HG03045 (cell line): ENCODE results near the gene PGM5.

Experiments
- ATAC-seq: cut with Tn5 transposase; IDR thresholded peaks from one replicate; pipeline ENCODE4 v1.9.1; 2021; ENCODE audit warnings: mild to moderate bottlenecking, moderate library complexity; ENCODE audit not compliant: unreplicated experiment

The PGM5 gene

GRCh38 chr9:68431307-68431706, 74.9 kb downstream of the PGM5 start:
- ATAC-seq: no peak

GRCh38 chr9:68433531-68434110, 77.2 kb downstream of the PGM5 start:
- no peak for ATAC-seq

DNA sequence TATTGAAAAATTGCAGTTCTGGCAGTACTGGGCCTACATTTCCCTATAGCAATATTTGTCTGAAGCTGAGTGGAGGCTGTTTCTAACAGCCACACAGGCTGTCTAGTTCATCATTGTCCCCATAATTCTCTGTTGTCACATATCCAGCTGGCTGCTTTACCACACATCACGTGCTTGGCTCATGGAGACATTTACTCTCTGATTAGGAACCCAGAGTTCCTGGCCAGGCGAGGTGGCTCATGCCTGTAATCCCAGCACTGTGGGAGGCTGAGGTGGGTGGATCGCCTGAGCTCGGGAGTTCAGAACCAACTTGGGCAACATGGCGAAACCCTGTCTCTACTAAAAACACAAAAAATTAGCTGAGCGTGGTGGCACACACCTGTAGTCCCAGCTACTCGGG, 81.4 kb downstream of the PGM5 start:
- no peak for ATAC-seq

DNA sequence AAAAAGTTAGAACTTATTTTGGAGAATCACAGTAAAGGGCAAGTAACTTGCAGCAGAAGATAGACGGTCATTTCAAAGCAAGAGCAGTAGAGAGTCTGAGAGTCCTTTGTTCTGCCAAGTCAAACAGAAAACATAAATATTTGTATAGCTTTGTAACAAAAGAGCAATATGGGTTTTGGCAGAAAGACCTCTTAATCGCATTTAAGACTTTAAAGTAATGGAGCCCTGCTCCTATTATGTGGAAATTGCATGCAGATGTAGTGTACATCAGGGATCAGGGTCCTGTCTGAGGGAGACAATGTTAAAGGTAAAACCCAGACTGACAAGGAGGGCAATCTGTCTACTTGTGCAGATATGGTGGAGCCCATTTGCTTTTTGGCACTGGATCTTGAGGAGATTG, 87.2 kb downstream of the PGM5 start:
- ATAC-seq: no peak

DNA sequence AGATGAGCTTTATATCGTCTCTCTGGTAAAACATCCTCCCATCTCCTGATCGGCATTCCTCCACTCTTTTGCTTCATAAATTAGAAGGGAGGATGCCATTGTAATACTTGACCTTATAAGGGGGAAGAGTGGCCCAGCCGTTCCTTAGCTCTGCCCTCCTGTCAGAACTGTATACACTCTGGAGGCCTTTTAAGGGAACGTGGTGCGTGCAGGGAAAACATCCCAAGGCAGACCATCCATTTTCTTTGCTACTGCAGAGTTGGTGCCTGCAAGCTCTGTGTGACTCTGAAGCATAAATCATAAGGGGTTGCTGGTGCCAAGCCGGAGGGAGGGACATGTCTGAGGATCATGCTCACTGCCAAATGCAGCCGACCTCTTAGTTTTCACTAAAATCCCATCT, 90.4 kb downstream of the PGM5 start:
- ATAC-seq: no peak

DNA sequence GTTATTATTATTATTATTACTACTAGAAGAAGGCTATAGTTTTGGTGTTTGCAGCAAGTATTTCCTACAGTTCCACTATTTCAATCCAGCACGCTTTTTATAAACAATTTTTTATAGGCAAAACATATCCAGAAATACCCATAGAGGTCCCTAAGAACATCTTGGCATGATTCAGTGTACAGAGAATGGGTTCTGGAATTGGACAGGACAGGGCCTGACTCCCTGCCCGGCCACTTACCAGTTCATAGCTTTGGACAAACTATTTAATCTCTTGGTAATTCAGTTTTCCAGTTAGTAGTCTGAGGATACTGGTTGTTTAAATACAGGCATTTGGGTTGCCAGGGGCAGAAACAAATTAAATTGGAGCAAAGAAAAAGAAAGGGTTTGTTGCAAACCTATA, 91.2 kb downstream of the PGM5 start:
- no peak for ATAC-seq

- no peak for ATAC-seq
Measured at GRCh38 chr9:68454579-68455334, 98.3 kb downstream of the PGM5 start.

DNA sequence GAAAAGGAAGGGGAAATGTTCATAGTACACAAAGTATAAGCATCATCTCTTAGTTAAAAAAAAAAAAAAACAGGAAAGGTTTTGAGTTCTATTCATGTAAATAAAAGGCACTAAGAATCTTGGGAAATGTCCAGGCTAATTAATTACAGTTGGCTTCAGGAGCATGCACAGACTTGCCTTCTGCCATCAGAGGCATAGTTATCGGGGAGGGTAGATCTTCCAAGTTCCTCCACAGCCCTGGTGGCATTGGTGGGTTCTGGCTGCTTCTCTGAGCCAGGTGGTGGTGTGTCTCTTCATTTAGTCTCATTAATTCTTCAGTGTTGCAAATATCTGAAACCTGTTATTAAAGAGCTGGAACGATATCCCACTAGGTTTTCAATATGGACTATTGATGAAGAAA, 99.0 kb downstream of the PGM5 start:
- ATAC-seq: no peak

DNA sequence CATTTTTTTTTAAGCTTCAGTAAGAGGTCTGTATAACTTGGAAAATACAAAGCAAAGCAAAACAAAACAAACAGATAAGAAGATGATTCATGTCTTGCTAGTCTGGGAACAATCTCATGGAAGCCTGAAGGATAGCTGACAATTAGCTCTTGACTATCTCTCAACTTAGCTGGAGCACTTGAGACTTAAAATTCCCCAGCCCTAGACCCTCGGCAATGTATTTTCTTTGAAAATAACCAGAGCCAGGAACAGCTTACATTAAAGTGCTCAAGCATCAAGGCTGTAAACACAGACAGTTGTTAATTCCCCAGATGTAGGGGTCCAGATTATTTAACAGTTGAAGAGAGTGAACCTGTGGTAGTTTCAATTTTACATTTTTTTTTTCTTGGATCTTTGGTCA, 101.4 kb downstream of the PGM5 start:
- ATAC-seq: no peak

- ATAC-seq: no peak
Measured at GRCh38 chr9:68458918-68459317, 102.5 kb downstream of the PGM5 start.

DNA sequence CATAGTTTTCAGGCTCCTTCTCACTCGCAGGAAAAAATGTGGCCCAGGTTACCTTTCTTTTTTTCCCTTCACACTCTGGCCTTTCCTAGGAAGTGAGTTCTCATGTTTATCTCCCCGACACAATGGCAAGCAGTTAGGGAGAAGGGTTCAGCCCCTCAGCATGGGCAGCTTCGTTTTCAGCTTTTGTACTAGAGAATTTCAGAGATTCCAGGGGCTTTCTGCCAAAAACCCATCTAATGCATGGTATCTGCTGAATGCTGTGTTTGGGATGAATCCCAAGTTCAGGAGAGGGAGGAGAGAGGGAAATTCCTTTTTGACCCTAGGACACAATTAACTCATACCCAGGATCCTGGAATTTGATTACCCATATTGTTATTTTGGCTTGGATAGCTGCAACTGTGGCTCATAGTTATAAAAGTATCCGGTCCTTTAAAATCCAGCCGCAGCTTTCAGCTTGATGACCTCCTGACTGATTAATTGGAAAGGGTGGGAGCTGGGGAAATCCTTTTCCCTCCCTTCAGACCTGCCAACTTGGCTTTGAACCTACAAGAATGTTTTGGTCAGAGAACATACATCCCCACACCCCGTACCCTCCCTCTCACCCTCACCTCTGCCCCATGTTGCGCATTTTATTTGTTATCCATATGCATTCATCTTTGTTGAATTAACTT, 105.8 kb downstream of the PGM5 start:
- no peak for ATAC-seq

GRCh38 chr9:68470067-68470466, 113.7 kb downstream of the PGM5 start:
- no peak for ATAC-seq

- ATAC-seq: no peak
Measured at GRCh38 chr9:68470634-68471033, 114.2 kb downstream of the PGM5 start.

DNA sequence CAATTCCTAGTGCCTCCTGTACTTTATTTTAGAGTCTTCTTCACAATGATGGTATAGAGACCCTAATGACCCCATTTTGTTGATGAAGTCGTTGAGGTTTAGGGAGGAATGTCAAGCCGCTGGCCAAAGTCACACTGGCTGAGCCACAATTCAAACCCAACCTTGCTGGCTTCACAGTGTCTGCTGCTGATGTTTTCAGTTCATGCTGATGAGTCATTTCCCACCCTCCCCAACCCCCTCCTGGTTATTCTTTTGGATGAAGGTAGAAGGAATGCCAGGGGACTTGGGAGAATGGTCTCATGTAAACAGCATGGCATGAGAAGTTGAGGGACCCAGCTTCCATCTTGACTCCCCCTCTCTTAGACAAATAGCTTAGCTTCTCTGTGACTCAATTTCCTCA, 115.7 kb downstream of the PGM5 start:
- ATAC-seq: no peak

DNA sequence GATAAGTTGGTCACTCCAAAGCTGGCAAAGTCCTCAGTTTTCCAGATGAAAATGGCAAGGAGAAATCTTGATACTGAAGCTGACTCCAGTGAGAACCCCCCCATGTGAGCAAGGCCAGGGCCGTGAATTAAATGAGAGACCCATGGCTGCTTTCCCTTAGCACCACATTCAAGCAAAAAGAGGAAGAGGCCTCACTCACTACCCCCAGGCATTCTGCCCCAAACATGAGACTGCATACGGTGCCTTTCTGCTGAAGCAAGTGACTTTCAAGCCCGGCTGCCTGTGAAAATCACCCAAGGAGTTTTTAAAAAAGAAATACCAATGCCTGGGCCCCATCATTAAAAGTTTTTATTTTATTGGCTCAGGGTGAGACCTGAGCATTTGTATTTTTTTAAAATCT, 117.4 kb downstream of the PGM5 start:
- no peak for ATAC-seq

GRCh38 chr9:68476422-68476821, 120.0 kb downstream of the PGM5 start:
- no peak for ATAC-seq

DNA sequence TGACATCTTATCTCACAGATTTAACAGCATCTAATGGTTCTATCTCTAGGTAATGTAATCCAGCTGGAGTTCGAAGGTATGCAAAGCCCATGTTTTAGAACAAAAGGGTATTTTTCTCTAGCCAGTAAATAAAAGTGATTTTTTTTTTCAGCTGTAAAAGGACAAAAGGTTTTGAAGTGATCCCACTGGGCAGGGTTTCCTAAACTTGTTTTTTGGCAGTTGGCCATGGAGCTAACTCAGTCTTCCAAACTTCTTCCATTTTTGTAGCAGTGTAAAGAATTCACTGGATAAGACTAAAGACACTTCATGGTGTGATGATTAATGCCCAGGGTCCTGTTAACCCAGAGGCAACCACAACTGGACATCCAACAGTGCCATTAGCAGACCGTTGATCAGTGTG, 120.4 kb downstream of the PGM5 start:
- no peak for ATAC-seq

- no peak for ATAC-seq
Measured at GRCh38 chr9:68480807-68481206, 124.4 kb downstream of the PGM5 start.

GRCh38 chr9:68482548-68482947, 126.1 kb downstream of the PGM5 start:
- ATAC-seq: no peak

GRCh38 chr9:68488126-68488525, 131.7 kb downstream of the PGM5 start:
- no peak for ATAC-seq

DNA sequence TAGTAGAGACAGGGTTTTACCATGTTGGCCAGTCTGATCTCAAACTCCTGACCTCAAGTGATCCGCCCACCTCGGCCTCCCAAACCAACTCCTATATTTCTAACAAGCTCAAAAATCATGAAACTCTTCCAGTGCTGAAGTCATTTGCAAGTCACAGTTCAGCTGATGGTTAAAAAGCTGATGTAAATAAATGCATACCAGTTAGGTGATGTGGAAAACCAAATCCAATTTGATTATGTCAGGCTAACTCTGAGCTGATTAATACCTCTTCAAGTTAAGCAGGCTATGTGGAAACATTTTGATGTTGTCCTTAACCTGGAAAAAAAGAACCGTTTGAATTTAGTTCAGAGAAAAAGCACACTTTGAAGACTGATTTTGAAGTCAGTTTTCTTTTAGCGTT, 133.2 kb downstream of the PGM5 start:
- ATAC-seq: no peak

DNA sequence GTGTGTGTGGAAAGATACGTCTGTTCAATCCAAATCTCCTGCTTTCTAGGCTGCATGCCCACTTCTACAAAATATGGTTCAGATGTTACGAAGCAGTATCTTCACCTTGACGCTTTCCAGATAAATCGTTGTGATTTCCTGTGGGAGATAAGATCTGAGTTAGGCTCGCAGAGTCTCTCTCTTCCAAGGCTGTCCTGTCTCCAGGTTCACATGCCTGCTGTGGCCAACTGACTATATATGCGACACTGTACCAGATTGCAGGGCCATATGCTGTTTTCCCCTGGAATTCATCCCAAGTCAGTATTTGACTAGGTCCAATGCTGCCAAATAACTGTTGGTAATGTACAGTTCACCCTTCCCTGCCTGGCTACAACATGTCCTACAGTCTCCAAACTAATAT, 136.4 kb downstream of the PGM5 start:
- no peak for ATAC-seq
